ENCODE measurements around the gene GLRA2. TPM values are rescaled to one million over a fixed set of nuclear protein-coding genes. Genes with fewer than 3 reads are reported as not detected.
"Not testable (repeated sequence)": the region's sequence is repeated elsewhere in the genome, so short reads cannot be mapped to it uniquely, and the experiment has no call there.

Gene GLRA2
- total RNA-seq, 1 experiment from 2014 or later, result not detected

DNA sequence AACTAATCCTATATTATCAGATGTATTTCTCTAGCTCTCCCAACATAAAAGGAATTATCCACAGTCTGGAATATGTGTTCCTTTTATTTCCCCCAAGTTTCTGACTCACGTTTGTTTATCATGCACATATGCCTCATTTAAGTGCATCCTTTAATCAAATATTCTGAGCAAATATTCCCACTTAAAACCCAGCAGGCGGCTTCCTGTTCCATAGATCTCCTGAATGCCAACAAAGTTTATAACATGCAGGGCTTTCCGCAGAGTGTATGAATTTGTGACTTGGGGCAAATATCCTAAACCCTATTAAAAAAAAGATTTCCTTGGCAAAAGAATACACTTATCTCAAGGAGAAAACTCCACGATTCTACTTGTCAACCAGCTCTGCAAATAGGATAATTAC is 16.9 kb downstream of the GLRA2 start:
- no peaks in the 10 kb centered on the region for H3K27me3 ChIP-seq (replicated peaks)
- no peak overlapping the region for H3K27ac ChIP-seq
- no peaks in the 10 kb centered on the region for H3K4me1 ChIP-seq (replicated peaks)
- H3K9me3 ChIP-seq (replicated peaks), result no peaks in the 10 kb centered on the region
- H3K4me3 ChIP-seq, result no peak overlapping the region
- DNase-seq (ENCODE audit: low read depth in 1 of 2, low spot score in 2 of 2), result no peak
- no peaks in the 10 kb centered on the region for H3K36me3 ChIP-seq

GRCh38 chrX:14554131-14554715 is 24.9 kb downstream of the GLRA2 start:
- H3K4me1 ChIP-seq (replicated peaks), result no peaks in the 10 kb centered on the region
- DNase-seq (ENCODE audit: low read depth in 1 of 2, low spot score in 2 of 2), result no peak
- no peak overlapping the region for H3K4me3 ChIP-seq
- no peak overlapping the region for H3K27ac ChIP-seq
- no peaks in the 10 kb centered on the region for H3K27me3 ChIP-seq (replicated peaks)
- no peaks in the 10 kb centered on the region for H3K9me3 ChIP-seq (replicated peaks)
- H3K36me3 ChIP-seq, result no peaks in the 10 kb centered on the region

DNA sequence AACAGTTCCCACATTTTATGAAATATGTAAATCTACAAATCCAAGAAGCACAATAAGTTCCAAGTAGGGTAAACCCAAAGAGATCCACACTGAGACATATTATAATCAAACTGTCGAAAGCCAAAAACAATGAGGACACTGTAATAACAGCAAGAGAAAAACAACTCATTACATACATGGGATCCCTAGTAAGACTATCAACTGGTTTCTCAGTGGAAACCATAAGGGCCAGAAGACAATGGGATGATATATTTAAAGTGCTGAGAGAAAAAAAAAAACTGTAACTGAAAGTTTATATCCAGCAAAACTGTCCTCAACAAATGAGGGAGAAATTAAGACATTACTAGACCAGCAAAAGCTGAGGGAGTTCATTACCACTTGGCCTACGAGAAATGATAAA is 34.7 kb downstream of the GLRA2 start:
- no peak for DNase-seq (ENCODE audit: low read depth in 1 of 2, low spot score in 2 of 2)
- H3K4me1 ChIP-seq (replicated peaks), result no peaks in the 10 kb centered on the region
- no peak overlapping the region for H3K27ac ChIP-seq
- H3K36me3 ChIP-seq, result no peaks in the 10 kb centered on the region
- no peak overlapping the region for H3K4me3 ChIP-seq
- no peaks in the 10 kb centered on the region for H3K27me3 ChIP-seq (replicated peaks)
- H3K9me3 ChIP-seq (replicated peaks), result no peaks in the 10 kb centered on the region

DNA sequence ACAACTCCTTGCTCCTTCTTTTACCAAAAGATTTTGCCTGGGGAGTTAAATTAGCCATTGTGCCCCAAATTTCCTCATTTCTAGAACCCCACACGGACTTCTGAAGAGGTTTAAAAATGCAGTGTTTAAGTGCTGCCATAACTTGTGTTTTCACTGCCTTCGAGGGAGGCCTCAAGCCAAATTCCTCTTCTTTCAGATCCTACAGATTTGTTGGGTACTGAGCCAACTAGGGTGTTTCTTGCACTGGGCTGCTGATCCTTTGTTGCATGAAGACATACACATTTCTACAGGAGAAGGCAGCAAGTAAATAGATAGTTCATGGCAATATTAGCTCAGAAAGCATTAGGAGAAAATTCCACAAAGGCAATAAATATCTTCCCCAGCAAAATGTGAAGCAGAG is 43.8 kb downstream of the GLRA2 start:
- Histone ChIP-seq H3K27ac (no peak overlapping the region), H3K9me3 (replicated peaks) (no peaks in the 10 kb centered on the region), H3K27me3 (replicated peaks) (no peaks in the 10 kb centered on the region), H3K4me3 (no peak overlapping the region), H3K4me1 (replicated peaks) (no peaks in the 10 kb centered on the region), H3K36me3 (no peaks in the 10 kb centered on the region)
- DNase-seq (ENCODE audit: low read depth in 1 of 2, low spot score in 2 of 2), result no peak

DNA sequence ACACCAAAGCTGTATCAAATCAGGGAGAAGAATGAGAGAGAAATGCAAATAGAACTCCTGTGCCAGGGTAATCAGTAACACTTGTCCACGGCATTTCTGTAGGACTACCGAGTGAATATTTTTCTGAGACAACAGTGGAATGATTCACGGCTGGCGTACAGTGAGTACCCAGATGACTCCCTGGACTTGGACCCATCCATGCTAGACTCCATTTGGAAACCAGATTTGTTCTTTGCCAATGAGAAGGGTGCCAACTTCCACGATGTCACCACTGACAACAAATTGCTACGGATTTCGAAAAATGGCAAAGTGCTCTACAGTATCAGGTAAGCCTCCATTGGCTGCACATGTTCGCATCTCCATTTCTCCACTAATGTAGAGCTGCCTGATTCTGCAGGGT is 51.7 kb downstream of the GLRA2 start:
- no peak overlapping the region for H3K4me3 ChIP-seq
- H3K27ac ChIP-seq, result no peak overlapping the region
- H3K27me3 ChIP-seq (replicated peaks), result no peaks in the 10 kb centered on the region
- no peak for DNase-seq (ENCODE audit: low read depth in 1 of 2, low spot score in 2 of 2)
- no peaks in the 10 kb centered on the region for H3K4me1 ChIP-seq (replicated peaks)
- no peaks in the 10 kb centered on the region for H3K36me3 ChIP-seq
- H3K9me3 ChIP-seq (replicated peaks), result no peaks in the 10 kb centered on the region

GRCh38 chrX:14584548-14584947 is 55.2 kb downstream of the GLRA2 start:
- Histone ChIP-seq H3K9me3 (replicated peaks) (no peaks in the 10 kb centered on the region), H3K36me3 (no peaks in the 10 kb centered on the region), H3K27ac (no peak overlapping the region), H3K4me1 (replicated peaks) (no peaks in the 10 kb centered on the region), H3K27me3 (replicated peaks) (no peaks in the 10 kb centered on the region), H3K4me3 (no peak overlapping the region)
- DNase-seq (ENCODE audit: low read depth in 1 of 2, low spot score in 2 of 2), result no peak

- H3K27ac ChIP-seq, result no peak overlapping the region
- H3K27me3 ChIP-seq (replicated peaks), result no peaks in the 10 kb centered on the region
- no peaks in the 10 kb centered on the region for H3K4me1 ChIP-seq (replicated peaks)
- H3K4me3 ChIP-seq, result no peak overlapping the region
- no peak for DNase-seq (ENCODE audit: low read depth in 1 of 2, low spot score in 2 of 2)
- H3K36me3 ChIP-seq, result no peaks in the 10 kb centered on the region
- no peaks in the 10 kb centered on the region for H3K9me3 ChIP-seq (replicated peaks)
Measured at GRCh38 chrX:14590216-14590615, 60.9 kb downstream of the GLRA2 start.

DNA sequence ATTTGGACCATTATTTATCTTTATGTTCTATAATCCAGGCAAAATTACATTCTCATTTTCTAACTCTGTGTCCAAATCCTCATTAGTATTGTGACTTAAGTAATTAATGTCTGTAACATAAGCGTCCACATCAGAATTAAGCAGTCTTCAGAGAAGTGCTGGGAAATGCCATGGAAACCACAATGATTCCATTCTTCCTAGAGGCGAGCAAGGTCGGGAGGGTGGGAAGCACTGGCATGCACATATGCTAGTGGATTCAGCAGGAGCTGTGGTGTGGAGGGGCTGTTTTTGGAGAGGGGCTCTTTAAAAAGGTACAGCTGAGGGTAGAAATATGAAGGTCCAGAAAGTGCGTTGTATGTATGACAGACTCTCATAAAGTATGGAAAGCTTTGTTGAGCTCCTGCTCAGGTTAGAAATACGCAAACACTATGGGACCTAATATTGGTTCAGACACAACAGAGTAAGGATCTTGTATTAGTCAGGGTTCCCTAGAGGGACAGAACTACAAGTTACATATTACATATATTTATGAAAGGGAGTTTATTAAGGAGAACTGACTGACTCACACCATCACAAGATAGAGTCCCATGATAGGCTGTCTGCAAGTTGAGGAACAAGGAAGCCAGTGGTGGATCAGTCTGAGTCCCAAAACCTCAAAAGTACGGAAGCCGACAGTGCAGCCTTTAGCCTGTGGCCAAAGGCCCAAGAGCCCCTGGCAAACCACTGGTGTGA is 61.5 kb downstream of the GLRA2 start:
- no peaks in the 10 kb centered on the region for H3K36me3 ChIP-seq
- H3K4me1 ChIP-seq (replicated peaks), result no peaks in the 10 kb centered on the region
- no peak overlapping the region for H3K27ac ChIP-seq

GRCh38 chrX:14591976-14592375 is 62.6 kb downstream of the GLRA2 start:
- Histone ChIP-seq H3K27me3 (replicated peaks) (no peaks in the 10 kb centered on the region), H3K4me3 (no peak overlapping the region), H3K9me3 (replicated peaks) (no peaks in the 10 kb centered on the region), H3K4me1 (replicated peaks) (no peaks in the 10 kb centered on the region), H3K27ac (no peak overlapping the region), H3K36me3 (no peaks in the 10 kb centered on the region)
- no peak for DNase-seq (ENCODE audit: low read depth in 1 of 2, low spot score in 2 of 2)

More for the DNA sequence above, 61.5 kb downstream of the GLRA2 start:
- Histone ChIP-seq H3K4me3 (no peak overlapping the region), H3K27me3 (replicated peaks) (no peaks in the 10 kb centered on the region), H3K9me3 (replicated peaks) (no peaks in the 10 kb centered on the region)
- no peak for DNase-seq (ENCODE audit: low read depth in 1 of 2, low spot score in 2 of 2)

GRCh38 chrX:14594521-14594920 is 65.2 kb downstream of the GLRA2 start:
- H3K4me1 ChIP-seq (replicated peaks), result no peaks in the 10 kb centered on the region
- H3K4me3 ChIP-seq, result no peak overlapping the region
- H3K27me3 ChIP-seq (replicated peaks), result no peaks in the 10 kb centered on the region
- no peaks in the 10 kb centered on the region for H3K9me3 ChIP-seq (replicated peaks)
- no peak overlapping the region for H3K27ac ChIP-seq
- DNase-seq (ENCODE audit: low read depth in 1 of 2, low spot score in 2 of 2), result no peak
- H3K36me3 ChIP-seq, result no peaks in the 10 kb centered on the region

- no peak overlapping the region for H3K4me3 ChIP-seq
- DNase-seq (ENCODE audit: low read depth in 1 of 2, low spot score in 2 of 2), result no peak
- H3K27me3 ChIP-seq (replicated peaks), result no peaks in the 10 kb centered on the region
Measured at GRCh38 chrX:14598330-14598729, 69.0 kb downstream of the GLRA2 start.

DNA sequence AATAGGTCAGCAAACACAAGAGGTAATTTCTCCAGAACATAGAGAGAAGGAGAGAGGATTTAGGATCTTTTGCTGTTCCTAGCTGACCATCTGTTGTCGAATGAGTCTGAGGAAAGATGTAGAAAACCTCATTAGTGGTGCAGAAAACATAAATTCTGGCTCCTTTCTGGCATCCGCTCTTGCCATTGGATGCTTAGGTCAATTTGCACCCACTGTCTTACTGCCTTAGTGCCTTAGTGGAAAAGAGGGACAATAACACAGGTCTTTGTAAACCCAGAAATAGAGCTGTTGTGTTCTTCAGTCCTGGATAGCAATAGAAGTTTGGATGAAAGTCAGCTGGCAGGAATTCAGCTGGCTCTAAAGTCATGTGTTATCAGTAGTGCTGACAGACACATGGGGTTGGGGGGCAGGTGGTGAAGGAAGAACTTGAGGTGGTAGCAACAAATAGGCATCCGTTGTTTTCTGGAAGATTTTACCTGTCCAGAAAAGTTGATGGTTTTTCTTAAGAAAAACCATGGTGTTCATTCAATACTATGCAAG is 78.2 kb downstream of the GLRA2 start:
- Histone ChIP-seq H3K27me3 (replicated peaks) (no peaks in the 10 kb centered on the region), H3K4me1 (replicated peaks) (no peaks in the 10 kb centered on the region), H3K4me3 (no peak overlapping the region), H3K36me3 (no peaks in the 10 kb centered on the region), H3K27ac (no peak overlapping the region), H3K9me3 (replicated peaks) (no peaks in the 10 kb centered on the region)
- no peak for DNase-seq (ENCODE audit: low read depth in 1 of 2, low spot score in 2 of 2)

More at GRCh38 chrX:14598330-14598729, 69.0 kb downstream of the GLRA2 start:
- H3K27ac ChIP-seq, result no peak overlapping the region
- H3K9me3 ChIP-seq (replicated peaks), result no peaks in the 10 kb centered on the region
- H3K36me3 ChIP-seq, result no peaks in the 10 kb centered on the region
- H3K4me1 ChIP-seq (replicated peaks), result no peaks in the 10 kb centered on the region

- DNase-seq (ENCODE audit: low read depth in 1 of 2, low spot score in 2 of 2); H3K9me3 ChIP-seq (replicated peaks); H3K4me3 ChIP-seq; H3K4me1 ChIP-seq (replicated peaks); H3K36me3 ChIP-seq; H3K27ac ChIP-seq; H3K27me3 ChIP-seq (replicated peaks): not testable (repeated sequence)
Measured at GRCh38 chrX:14612450-14612849, 83.1 kb downstream of the GLRA2 start.

GRCh38 chrX:14616301-14616700 is 87.0 kb downstream of the GLRA2 start:
- DNase-seq (ENCODE audit: low read depth in 1 of 2, low spot score in 2 of 2), result no peak
- no peaks in the 10 kb centered on the region for H3K9me3 ChIP-seq (replicated peaks)
- no peaks in the 10 kb centered on the region for H3K4me1 ChIP-seq (replicated peaks)
- no peaks in the 10 kb centered on the region for H3K27me3 ChIP-seq (replicated peaks)
- no peaks in the 10 kb centered on the region for H3K36me3 ChIP-seq
- no peak overlapping the region for H3K27ac ChIP-seq
- no peak overlapping the region for H3K4me3 ChIP-seq
